Adipocyte (in vitro differentiated cells): ENCODE measurements around the gene CSHL1.
A peak's percentile ranks its signal among the peaks of the same experiment; 100 is the strongest.
"Not testable (repeated sequence)": the region's sequence is repeated elsewhere in the genome, so short reads cannot be mapped to it uniquely, and the experiment has no call there.

Source experiments
- DNase-seq: peaks from one replicate; pipeline ENCODE4 v3.0.0-alpha.2; 2015; ENCODE audit warnings: low read depth
- H3K27me3 ChIP-seq: replicated peaks from 2 replicates; pipeline ENCODE4 v1.7.0; 2013; ENCODE audit warnings: mild to moderate bottlenecking, low read length, moderate library complexity; ENCODE audit not compliant: control insufficient read depth, insufficient read depth
- H3K36me3 ChIP-seq: 2 replicates; pipeline ENCODE4 v1.7.0; 2013; ENCODE audit warnings: low read length, mild to moderate bottlenecking, moderate library complexity; ENCODE audit not compliant: control insufficient read depth, insufficient read depth, severe bottlenecking
- H3K4me1 ChIP-seq: 2 replicates; pipeline ENCODE4 v1.7.0; 2013; ENCODE audit warnings: mild to moderate bottlenecking, low read length, moderate library complexity; ENCODE audit not compliant: control insufficient read depth, insufficient read depth
- H3K4me3 ChIP-seq: 2 replicates; pipeline ENCODE4 v1.7.0; 2013; ENCODE audit warnings: mild to moderate bottlenecking, low read length, moderate library complexity
- H3K9ac ChIP-seq: 2 replicates; pipeline ENCODE4 v1.7.0; 2013; ENCODE audit warnings: mild to moderate bottlenecking, low read length, moderate library complexity
- H3K9me3 ChIP-seq: 2 replicates; pipeline ENCODE4 v1.7.0; 2013; ENCODE audit warnings: mild to moderate bottlenecking, low read length, moderate library complexity; ENCODE audit not compliant: control insufficient read depth

CSHL1 gene

GRCh38 chr17:63928172-63928666, 17.2 kb upstream of the CSHL1 start:
- Histone ChIP-seq H3K4me3 (no peak overlapping the region), H3K27me3 (peaks cover 11% of the 10 kb centered on the region), H3K36me3 (no peaks in the 10 kb centered on the region), H3K9ac (no peak overlapping the region), H3K9me3 (no peaks in the 10 kb centered on the region), H3K4me1 (no peaks in the 10 kb centered on the region)
- no peak for DNase-seq

- Histone ChIP-seq H3K27me3 (peaks cover 8% of the 10 kb centered on the region), H3K4me3 (no peak overlapping the region), H3K9ac (no peak overlapping the region), H3K9me3 (no peaks in the 10 kb centered on the region), H3K4me1 (no peaks in the 10 kb centered on the region), H3K36me3 (no peaks in the 10 kb centered on the region)
- DNase-seq: no peak
Observed at GRCh38 chr17:63927464-63928171, 16.6 kb upstream of the CSHL1 start.

GRCh38 chr17:63926164-63926563, 15.1 kb upstream of the CSHL1 start:
- Histone ChIP-seq H3K4me3 (no peak overlapping the region), H3K4me1 (no peaks in the 10 kb centered on the region), H3K9ac (no peak overlapping the region), H3K36me3 (no peaks in the 10 kb centered on the region), H3K9me3 (no peaks in the 10 kb centered on the region), H3K27me3 (peaks cover 6% of the 10 kb centered on the region)
- no peak for DNase-seq

GRCh38 chr17:63925615-63926014, 14.6 kb upstream of the CSHL1 start:
- Histone ChIP-seq H3K9ac (no peak overlapping the region), H3K9me3 (no peaks in the 10 kb centered on the region), H3K27me3 (peaks cover 8% of the 10 kb centered on the region), H3K36me3 (no peaks in the 10 kb centered on the region), H3K4me1 (no peaks in the 10 kb centered on the region), H3K4me3 (no peak overlapping the region)
- DNase-seq: no peak

GRCh38 chr17:63922402-63922801, 11.3 kb upstream of the CSHL1 start:
- not testable (repeated sequence) for H3K4me3 ChIP-seq, H3K9ac ChIP-seq, DNase-seq, H3K9me3 ChIP-seq, H3K4me1 ChIP-seq, H3K36me3 ChIP-seq
- H3K27me3 ChIP-seq: peaks cover 16% of the 10 kb centered on the region

GRCh38 chr17:63920779-63921178, 9.7 kb upstream of the CSHL1 start:
- not testable (repeated sequence) for H3K4me1 ChIP-seq, H3K36me3 ChIP-seq, H3K9ac ChIP-seq, DNase-seq, H3K9me3 ChIP-seq, H3K4me3 ChIP-seq
- H3K27me3 ChIP-seq: peaks cover 27% of the 10 kb centered on the region

- not testable (repeated sequence) for H3K4me3 ChIP-seq, H3K36me3 ChIP-seq, DNase-seq, H3K9me3 ChIP-seq, H3K9ac ChIP-seq, H3K4me1 ChIP-seq
- H3K27me3 ChIP-seq: peaks cover 31% of the 10 kb centered on the region
Observed at GRCh38 chr17:63920050-63920449, 9.0 kb upstream of the CSHL1 start.

- Histone ChIP-seq H3K27me3 (peaks cover 31% of the 10 kb centered on the region), H3K9ac (no peak overlapping the region), H3K4me3 (no peak overlapping the region), H3K9me3 (no peaks in the 10 kb centered on the region), H3K36me3 (no peaks in the 10 kb centered on the region), H3K4me1 (no peaks in the 10 kb centered on the region)
- peak; percentile 81 for DNase-seq
Observed at GRCh38 chr17:63919311-63919723, 8.3 kb upstream of the CSHL1 start.

GRCh38 chr17:63918789-63919305, 7.8 kb upstream of the CSHL1 start, which contains the start of gene GH1:
GH1 (minus strand) TSS chr17:63918839; CDS start chr17:63918776, 63 bp downstream.
- DNase-seq, H3K9me3 ChIP-seq, H3K4me1 ChIP-seq, H3K4me3 ChIP-seq, H3K9ac ChIP-seq, H3K36me3 ChIP-seq: not testable (repeated sequence)
- peaks cover 32% of the 10 kb centered on the region for H3K27me3 ChIP-seq

GRCh38 chr17:63918305-63918704, 7.2 kb upstream of the CSHL1 start:
- no peaks in the 10 kb centered on the region for H3K4me1 ChIP-seq
- no peaks in the 10 kb centered on the region for H3K36me3 ChIP-seq
- DNase-seq: no peak
- H3K9ac ChIP-seq: no peak overlapping the region
- H3K27me3 ChIP-seq: peaks cover 34% of the 10 kb centered on the region
- H3K9me3 ChIP-seq: no peaks in the 10 kb centered on the region
- no peak overlapping the region for H3K4me3 ChIP-seq

GRCh38 chr17:63917646-63918045, 6.6 kb upstream of the CSHL1 start:
- Histone ChIP-seq H3K36me3 (no peaks in the 10 kb centered on the region), H3K4me1 (no peaks in the 10 kb centered on the region), H3K9ac (no peak overlapping the region), H3K4me3 (no peak overlapping the region), H3K9me3 (no peaks in the 10 kb centered on the region), H3K27me3 (peaks cover 34% of the 10 kb centered on the region)
- no peak for DNase-seq
